Upper lobe of left lung (tissue), 6 donors: ENCODE results near the gene KIF12. TPM values are rescaled to one million over a fixed set of nuclear protein-coding genes. Genes with fewer than 3 reads are reported as not detected.
A peak's percentile ranks its signal among the peaks of the same experiment; 100 is the strongest.

Experiments used
- ATAC-seq, 2 donors: fragments of 200-7000 bp; cut with Tn5 transposase; one replicate each; pipeline ENCODE4 v1.9.1; 2022; ENCODE audit warnings: mild to moderate bottlenecking in 2 of 2, moderate library complexity in 2 of 2; ENCODE audit not compliant: low FRiP score in 2 of 2
- DNase-seq, 2 donors: peaks; one replicate each; pipeline ENCODE4 v3.0.0-alpha.2; 2019 to 2020
- H3K27ac ChIP-seq, 4 donors: fragments of 200-600 bp; sonication (generic); one replicate each; pipeline ENCODE4 v1.5.1; 2016 to 2019
- H3K27me3 ChIP-seq, 4 donors: fragments of 200-600 bp; sonication (generic); one replicate each; pipeline ENCODE4 v1.5.1; 2017 to 2019
- H3K36me3 ChIP-seq, 4 donors: fragments of 200-600 bp; sonication (generic); one replicate each; pipeline ENCODE4 v1.5.1; 2016 to 2019
- H3K4me1 ChIP-seq, 4 donors: fragments of 200-600 bp; sonication (generic); one replicate each; pipeline ENCODE4 v1.5.1; 2018 to 2019
- H3K4me3 ChIP-seq, 4 donors: fragments of 200-600 bp; sonication (generic); one replicate each; pipeline ENCODE4 v1.5.1; 2017 to 2019; ENCODE audit warnings: mild to moderate bottlenecking in 2 of 4, moderate library complexity in 1 of 4
- H3K9me3 ChIP-seq, 4 donors: fragments of 200-600 bp; sonication (generic); one replicate each; pipeline ENCODE4 v1.5.1; 2018 to 2019
- EP300 ChIP-seq, 4 donors: sonication (generic); formaldehyde crosslinking; IDR thresholded peaks; one replicate each; pipeline ENCODE4 v1.5.1; 2017; ENCODE audit warnings: antibody characterized with exemption in 4 of 4, control low read depth in 2 of 4
- POLR2A ChIP-seq, 4 donors: fragments of 450-650 bp; IDR thresholded peaks; one replicate each; pipeline ENCODE4 v1.5.1; 2016 to 2017; ENCODE audit warnings: antibody characterized with exemption in 4 of 4, mild to moderate bottlenecking in 2 of 4
- POLR2AphosphoS5 ChIP-seq, 2 donors: sonication (generic); formaldehyde crosslinking; IDR thresholded peaks; one replicate each; pipeline ENCODE4 v1.5.1; 2017; ENCODE audit warnings: antibody characterized with exemption in 2 of 2
- WGBS, 2 donors: methylation state at CpG; one replicate each; pipeline ENCODE4 v1.1.5; 2017 to 2018; 5-methylcytosine and 5-hydroxymethylcytosine counted together
- total RNA-seq, 6 donors: library from RNA; depleted of rRNA in 4 of 6; stranded (reverse); fragments of >200 nt in 4 of 6; gene quantifications; one replicate each; pipeline versions ENCODE4 v1.1.0 to v1.2.1, GENCODE V29; 2016 to 2021
- TF ChIP-seq, protein P1 (sequence below), 6 experiments: fragments of 450-650 bp in 4 of 6; fragments of 200-600 bp in 2 of 6; sonication (generic) in 2 of 6; IDR thresholded peaks; one replicate each; pipeline ENCODE4 v1.5.1; 2016 to 2019; ENCODE audit warnings: antibody characterized with exemption in 6 of 6
- donor health status: DM: no; HTN: no; CAD: no; lungs with moderate emphysema.
- donor health status: DM: no; HTN: yes; CAD: no; lungs with severe emphysema.

KIF12 gene
- total RNA-seq, 6 donors from 2014 or later, result 2.3 to 16.8 (median 4.4) TPM

DNA sequence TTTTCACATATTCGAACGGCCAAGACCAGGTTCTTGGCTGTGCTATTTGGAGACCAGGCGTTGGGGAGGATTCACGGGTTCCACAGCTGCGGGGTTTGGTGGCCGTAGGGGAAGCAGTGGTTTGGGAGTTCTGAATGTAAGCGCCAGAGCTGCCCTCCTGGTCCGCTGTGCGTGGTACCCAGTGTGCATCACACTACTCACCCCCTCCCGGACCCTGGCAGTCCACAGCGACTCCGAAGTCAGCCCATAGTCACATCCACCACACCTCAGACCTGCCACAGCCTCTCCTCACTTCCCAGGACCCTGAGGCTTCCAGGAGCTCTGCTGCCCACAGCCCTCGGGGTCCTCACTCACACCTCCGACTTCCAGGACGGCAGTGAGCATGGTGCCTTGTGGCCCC lies 47.8 kb downstream of the KIF12 start:
- no peaks in the 10 kb centered on the region for H3K27me3 ChIP-seq
- no peak overlapping the region for H3K4me3 ChIP-seq
- no peak overlapping the region for H3K27ac ChIP-seq
- 94 to 96% methylated on average over 10 to 15 of the region's 15 CpGs for WGBS, 2 donors
- TF ChIP-seq EP300 (IDR thresholded peaks at IDR 0.05) (no peak), POLR2AphosphoS5 (IDR thresholded peaks at IDR 0.05) (no peak), POLR2A (IDR thresholded peaks at IDR 0.05) (no peak)
- no peaks in the 10 kb centered on the region for H3K9me3 ChIP-seq
- H3K36me3 ChIP-seq, result peaks cover 0 to 24% (median 19%) of the 10 kb centered on the region in 4 donors
- ATAC-seq, result no peak
- DNase-seq, result peak in 1 of 2 donors; percentile 3
- H3K4me1 ChIP-seq, result no peaks in the 10 kb centered on the region

DNA sequence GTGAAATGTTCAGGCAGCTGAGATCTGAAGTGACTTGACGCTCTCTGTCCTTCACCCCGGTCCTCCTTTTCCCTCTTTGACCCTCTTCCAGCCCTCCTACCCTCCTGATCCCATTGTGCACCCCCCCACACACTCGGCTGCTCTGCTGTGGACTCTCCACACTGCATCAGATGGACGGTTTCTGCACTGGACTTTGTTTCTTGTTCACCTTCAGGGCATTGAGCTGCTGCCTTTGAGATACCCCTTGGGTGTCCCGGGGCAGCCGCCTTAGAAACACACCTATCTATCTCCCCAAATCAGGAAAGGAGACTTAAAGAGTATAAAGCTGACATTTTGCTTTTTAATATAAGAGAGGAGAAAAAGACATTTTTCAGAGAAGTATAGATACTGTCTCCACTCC lies 48.4 kb downstream of the KIF12 start:
- Histone ChIP-seq H3K4me3 (no peak overlapping the region), H3K27me3 (no peaks in the 10 kb centered on the region), H3K36me3 (peaks cover 0 to 24% (median 19%) of the 10 kb centered on the region in 4 donors), H3K27ac (no peak overlapping the region), H3K4me1 (no peaks in the 10 kb centered on the region), H3K9me3 (no peaks in the 10 kb centered on the region)
- WGBS, 2 donors, result 89 to 94% methylated on average over 6 of the region's 6 CpGs
- DNase-seq (peak in 1 of 2 donors; percentile 6), ATAC-seq (no peak)
- TF ChIP-seq, protein P1, sequence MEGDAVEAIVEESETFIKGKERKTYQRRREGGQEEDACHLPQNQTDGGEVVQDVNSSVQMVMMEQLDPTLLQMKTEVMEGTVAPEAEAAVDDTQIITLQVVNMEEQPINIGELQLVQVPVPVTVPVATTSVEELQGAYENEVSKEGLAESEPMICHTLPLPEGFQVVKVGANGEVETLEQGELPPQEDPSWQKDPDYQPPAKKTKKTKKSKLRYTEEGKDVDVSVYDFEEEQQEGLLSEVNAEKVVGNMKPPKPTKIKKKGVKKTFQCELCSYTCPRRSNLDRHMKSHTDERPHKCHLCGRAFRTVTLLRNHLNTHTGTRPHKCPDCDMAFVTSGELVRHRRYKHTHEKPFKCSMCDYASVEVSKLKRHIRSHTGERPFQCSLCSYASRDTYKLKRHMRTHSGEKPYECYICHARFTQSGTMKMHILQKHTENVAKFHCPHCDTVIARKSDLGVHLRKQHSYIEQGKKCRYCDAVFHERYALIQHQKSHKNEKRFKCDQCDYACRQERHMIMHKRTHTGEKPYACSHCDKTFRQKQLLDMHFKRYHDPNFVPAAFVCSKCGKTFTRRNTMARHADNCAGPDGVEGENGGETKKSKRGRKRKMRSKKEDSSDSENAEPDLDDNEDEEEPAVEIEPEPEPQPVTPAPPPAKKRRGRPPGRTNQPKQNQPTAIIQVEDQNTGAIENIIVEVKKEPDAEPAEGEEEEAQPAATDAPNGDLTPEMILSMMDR (IDR thresholded peaks at IDR 0.05), result no peak
- TF ChIP-seq EP300 (IDR thresholded peaks at IDR 0.05) (no peak), POLR2AphosphoS5 (IDR thresholded peaks at IDR 0.05) (no peak), POLR2A (IDR thresholded peaks at IDR 0.05) (no peak)

DNA sequence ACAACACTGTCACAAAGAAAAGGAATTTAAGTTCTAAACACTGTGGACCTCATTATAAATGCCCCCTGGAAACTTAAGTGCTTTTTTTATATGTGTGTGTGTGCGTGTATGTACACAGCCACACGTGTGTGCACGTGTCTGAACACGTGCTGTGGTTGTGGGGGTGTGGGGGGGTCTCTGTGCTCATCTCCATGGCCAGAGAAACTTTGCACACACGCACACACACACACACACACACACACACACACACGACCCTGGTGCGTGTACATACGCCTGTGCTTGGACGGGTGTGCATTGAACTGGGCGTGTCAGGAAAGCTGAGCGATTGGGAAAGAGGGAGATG lies 48.9 kb downstream of the KIF12 start:
- 76 to 85% methylated on average over 11 of the region's 11 CpGs for WGBS, 2 donors
- DNase-seq (peak in 1 of 2 donors; percentile 8), ATAC-seq (no peak)
- peaks cover 0 to 24% (median 19%) of the 10 kb centered on the region in 4 donors for H3K36me3 ChIP-seq
- H3K4me3 ChIP-seq, result no peak overlapping the region
- no peaks in the 10 kb centered on the region for H3K4me1 ChIP-seq
- no peaks in the 10 kb centered on the region for H3K27me3 ChIP-seq
- no peak overlapping the region for H3K27ac ChIP-seq
- TF ChIP-seq POLR2A (IDR thresholded peaks at IDR 0.05) (no peak), POLR2AphosphoS5 (IDR thresholded peaks at IDR 0.05) (no peak), EP300 (IDR thresholded peaks at IDR 0.05) (no peak)
- TF ChIP-seq, protein P1 (IDR thresholded peaks at IDR 0.05), result no peak
- H3K9me3 ChIP-seq, result no peaks in the 10 kb centered on the region

DNA sequence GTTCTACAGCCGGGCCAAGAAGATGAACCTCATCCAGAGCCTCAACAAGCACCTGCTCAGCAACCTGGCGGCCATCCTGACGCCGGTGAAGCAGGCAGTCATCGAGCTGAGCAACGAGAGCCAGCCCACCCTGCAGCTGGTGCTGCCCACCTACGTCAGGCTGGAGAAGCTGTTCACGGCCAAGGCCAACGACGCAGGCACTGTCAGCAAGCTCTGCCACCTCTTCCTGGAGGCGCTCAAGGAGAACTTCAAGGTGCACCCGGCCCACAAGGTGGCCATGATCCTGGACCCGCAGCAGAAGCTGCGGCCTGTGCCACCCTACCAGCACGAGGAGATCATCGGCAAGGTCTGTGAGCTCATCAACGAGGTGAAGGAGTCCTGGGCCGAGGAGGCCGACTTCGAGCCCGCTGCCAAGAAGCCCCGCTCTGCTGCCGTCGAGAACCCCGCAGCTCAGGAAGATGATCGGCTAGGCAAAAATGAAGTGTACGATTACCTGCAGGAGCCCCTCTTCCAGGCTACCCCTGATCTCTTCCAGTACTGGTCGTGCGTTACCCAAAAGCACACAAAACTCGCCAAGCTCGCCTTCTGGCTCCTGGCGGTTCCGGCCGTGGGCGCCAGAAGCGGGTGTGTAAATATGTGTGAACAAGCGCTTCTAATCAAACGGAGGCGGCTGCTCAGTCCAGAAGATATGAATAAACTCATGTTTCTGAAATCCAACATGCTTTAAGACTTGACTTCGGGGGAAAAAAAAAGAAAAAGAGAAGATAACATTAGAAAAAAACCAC lies 49.5 kb downstream of the KIF12 start:
- Histone ChIP-seq H3K9me3 (no peaks in the 10 kb centered on the region), H3K27ac (no peak overlapping the region), H3K27me3 (no peaks in the 10 kb centered on the region), H3K36me3 (peaks cover 0 to 24% (median 19%) of the 10 kb centered on the region in 4 donors), H3K4me1 (no peaks in the 10 kb centered on the region), H3K4me3 (no peak overlapping the region)
- ATAC-seq, result no peak
- TF ChIP-seq POLR2A (IDR thresholded peaks at IDR 0.05) (no peak), POLR2AphosphoS5 (IDR thresholded peaks at IDR 0.05) (no peak)
- peak; percentile 17 to 75 for DNase-seq
- 96 to 98% methylated on average over 34 to 40 of the region's 40 CpGs for WGBS, 2 donors

DNA sequence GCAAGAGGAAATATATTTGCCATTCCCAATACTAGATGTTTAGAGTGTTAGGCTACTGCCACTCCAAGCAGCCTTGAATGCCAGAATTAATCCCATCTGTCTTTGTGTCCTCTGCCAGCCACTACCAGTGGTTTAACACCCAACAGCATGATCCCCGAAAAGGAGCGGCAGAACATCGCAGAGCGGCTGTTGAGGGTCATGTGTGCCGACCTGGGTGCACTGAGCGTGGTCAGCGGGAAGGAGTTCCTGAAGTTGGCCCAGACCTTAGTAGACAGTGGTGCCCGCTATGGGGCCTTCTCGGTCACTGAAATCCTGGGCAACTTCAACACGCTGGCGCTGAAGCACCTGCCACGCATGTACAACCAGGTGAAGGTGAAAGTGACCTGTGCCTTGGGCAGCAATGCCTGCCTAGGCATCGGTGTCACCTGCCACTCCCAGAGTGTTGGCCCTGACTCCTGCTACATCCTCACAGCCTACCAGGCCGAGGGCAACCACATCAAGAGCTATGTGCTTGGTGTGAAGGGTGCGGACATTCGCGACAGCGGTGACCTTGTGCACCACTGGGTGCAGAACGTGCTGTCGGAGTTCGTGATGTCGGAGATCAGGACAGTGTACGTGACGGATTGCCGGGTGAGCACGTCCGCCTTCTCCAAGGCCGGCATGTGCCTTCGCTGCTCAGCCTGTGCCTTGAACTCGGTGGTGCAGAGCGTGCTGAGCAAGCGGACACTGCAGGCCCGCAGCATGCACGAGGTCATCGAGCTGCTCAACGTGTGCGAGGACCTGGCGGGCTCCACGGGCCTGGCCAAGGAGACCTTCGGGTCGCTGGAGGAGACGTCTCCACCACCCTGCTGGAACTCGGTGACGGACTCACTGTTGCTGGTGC lies 50.3 kb downstream of the KIF12 start:
- TF ChIP-seq POLR2AphosphoS5 (IDR thresholded peaks at IDR 0.05), result no peak
- no peak for TF ChIP-seq EP300 (IDR thresholded peaks at IDR 0.05)
- TF ChIP-seq POLR2A (IDR thresholded peaks at IDR 0.05), result no peak
- TF ChIP-seq, protein P1 (IDR thresholded peaks at IDR 0.05), result no peak
- Histone ChIP-seq H3K4me3 (no peak overlapping the region), H3K4me1 (no peaks in the 10 kb centered on the region), H3K27ac (no peak overlapping the region), H3K27me3 (no peaks in the 10 kb centered on the region), H3K9me3 (no peaks in the 10 kb centered on the region), H3K36me3 (peaks cover 0 to 24% (median 19%) of the 10 kb centered on the region in 4 donors)
- ATAC-seq (peak in 1 of 2 donors; percentile 48), DNase-seq (peak; percentile 10 to 36)
- 93 to 96% methylated on average over 13 to 44 of the region's 44 CpGs for WGBS, 2 donors
